CD4-positive, alpha-beta T cell treated with Interleukin-10 for 1 hour (primary cell): Measurements from ENCODE around the gene TPO.

Experiments
- DNase-seq: peaks from one replicate; pipeline ENCODE4 v3.0.0-alpha.2; 2020

TPO gene

DNA sequence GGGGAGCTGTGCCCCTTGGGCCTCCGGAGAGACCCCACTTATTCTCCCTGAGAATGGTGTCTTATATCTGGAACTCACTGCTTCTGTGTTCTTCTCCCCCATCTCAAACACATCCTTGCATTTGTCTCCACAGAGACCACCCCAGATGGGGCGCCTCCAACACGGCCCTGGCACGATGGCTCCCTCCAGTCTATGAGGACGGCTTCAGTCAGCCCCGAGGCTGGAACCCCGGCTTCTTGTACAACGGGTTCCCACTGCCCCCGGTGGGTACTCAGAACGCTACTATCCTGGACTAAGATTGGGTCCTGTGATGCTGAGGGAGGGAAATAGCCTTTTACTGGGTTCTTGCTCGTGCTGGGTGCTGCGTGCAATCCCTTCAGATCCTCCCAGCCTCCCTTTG, 40.3 kb downstream of the TPO start:
- no peak for DNase-seq

DNA sequence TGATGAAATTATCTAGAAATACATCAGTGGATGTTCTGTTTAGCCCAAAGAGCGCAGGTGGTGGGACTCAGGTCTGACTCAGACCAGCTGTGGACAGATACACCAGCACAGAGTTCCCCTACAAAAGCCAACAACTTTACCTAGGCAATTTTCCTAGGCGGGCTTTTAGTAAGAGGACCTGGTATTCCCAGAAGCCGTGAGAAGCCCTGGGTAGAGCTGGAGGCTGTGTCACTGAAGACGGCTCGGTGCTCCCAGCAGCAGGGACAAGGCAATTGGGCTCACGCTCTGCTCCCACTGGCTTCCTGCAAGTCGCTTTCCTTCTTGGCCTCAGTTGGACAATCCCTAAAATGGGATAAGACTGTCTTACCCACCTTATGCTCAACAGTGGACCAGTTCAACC, 41.1 kb downstream of the TPO start:
- DNase-seq = no peak

DNA sequence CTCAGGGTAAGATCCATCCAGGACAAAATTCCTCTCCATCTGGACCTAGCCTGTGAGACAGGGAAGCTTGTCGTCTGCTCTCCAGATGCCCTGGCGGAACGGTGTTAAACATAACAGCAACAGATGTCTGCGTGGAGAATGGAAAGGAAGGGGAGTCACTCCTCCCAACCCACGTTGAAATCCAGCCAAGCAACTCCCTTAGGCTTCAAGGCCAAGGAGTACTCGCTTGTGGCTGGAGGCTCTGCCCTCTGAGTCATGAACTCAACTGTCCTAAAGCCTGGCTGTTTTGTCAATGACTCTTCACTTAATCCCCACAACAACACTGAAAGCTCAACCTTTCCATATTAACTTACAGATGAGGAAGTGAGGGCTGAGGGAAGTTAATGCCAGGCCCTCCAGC, 42.2 kb downstream of the TPO start:
- no peak for DNase-seq

GRCh38 chr2:1458432-1458831, 45.2 kb downstream of the TPO start:
- no peak for DNase-seq

- no peak for DNase-seq
Measured at GRCh38 chr2:1459727-1460126, 46.5 kb downstream of the TPO start.

- DNase-seq = no peak
Measured at GRCh38 chr2:1460851-1461418, 47.7 kb downstream of the TPO start.

DNA sequence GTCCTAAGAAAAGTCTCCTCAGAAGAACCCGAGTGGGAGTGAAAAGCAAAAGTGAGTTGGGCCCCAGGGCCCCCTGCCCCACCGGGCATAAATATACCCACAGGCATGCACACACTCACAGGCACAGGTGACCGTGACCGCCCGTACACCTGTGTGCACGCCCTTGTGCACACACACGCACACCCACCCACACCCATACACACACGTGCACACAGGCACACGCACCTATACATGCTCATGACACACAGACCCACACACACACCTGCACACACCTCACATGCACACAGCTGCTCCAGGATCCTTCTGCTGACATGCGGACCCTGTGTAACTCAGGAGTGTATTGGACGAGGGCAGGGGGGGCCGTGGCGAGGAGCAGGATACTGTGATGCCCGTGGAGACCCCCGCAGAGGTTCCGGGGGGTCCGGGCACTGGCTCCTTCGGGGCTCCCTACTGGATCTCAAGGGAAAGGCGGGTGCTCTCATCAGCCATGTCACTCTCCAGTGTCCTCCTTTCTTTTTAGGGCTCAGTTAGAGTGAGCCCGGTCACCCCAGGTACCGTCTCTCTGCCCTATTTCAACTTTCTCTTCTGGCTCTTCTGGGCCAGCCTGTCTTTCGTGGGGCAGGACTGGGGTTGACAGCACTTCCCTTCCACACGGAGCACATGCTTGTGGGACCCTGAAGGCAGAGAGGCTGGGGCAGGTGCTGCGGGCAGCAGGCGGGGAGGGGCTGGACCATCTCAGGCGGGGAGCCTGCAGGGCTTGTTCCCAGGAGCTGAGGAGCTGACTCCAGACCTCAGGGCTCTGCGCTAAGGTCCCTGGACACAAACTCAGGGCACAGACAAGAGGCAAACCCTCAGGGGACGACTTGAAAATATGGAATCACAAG, 48.5 kb downstream of the TPO start:
- DNase-seq = no peak

DNA sequence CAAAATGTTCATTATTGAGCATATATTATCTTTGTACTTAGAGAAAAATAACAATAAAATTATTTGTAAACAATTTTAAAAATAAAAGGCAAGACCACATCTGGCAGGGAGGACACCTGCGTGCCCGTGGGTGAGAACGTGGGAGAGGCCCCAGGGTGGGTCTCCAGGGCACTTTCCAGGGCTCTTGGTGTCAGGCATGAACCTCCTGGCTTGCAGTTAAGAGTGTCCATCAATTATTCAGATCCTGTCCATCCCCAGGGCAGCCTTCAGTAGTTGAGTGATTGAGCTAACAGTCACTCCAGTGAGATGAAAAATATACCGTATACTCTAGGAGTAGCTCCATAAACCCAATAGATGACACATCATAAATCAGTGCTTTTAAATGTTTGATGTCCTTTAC, 49.7 kb downstream of the TPO start:
- DNase-seq = no peak

DNA sequence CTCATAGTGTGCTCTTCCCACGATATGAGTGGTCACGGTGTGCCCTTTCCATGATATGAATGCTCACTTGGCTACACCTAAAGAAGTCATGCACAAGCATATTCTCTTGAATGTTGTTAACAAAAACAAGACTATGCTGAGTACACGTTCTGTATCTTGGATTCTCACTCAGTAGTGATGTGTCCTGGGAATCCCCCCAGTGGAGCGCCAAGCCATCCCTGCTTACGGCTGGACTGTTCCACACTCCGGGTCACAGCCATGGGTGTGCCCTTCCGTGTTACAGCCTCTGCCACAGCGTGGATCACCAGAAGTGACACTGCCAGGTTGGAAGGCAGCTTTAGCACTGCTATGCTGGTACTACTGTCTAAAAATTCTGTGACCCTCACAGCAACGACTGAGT, 59.1 kb downstream of the TPO start:
- DNase-seq = no peak

GRCh38 chr2:1476617-1477195, 63.4 kb downstream of the TPO start:
- no peak for DNase-seq

DNA sequence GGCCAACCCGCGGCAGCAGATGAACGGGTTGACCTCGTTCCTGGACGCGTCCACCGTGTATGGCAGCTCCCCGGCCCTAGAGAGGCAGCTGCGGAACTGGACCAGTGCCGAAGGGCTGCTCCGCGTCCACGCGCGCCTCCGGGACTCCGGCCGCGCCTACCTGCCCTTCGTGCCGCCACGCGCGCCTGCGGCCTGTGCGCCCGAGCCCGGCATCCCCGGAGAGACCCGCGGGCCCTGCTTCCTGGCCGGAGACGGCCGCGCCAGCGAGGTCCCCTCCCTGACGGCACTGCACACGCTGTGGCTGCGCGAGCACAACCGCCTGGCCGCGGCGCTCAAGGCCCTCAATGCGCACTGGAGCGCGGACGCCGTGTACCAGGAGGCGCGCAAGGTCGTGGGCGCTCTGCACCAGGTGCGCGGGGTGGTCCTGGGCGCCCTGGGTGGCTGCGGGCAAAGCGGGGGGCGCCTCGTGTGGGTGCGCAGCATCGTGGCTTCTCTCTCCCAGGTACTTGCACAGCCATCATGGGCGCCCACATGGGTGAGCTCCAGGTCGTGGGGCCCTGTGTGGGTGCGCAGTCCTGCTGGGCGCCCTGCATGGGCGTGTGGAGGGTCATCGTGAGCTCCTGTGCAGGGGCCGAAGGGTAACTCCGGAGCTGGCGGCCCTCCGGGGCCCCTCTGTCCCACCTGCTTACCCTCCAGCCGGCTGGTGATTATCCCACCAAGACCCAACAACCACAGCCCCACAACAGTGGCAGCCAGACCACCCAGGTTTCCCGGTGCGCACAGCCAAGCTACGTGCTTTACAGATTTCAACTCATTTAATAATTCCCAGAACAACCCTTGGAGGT, 64.2 kb downstream of the TPO start:
- no peak for DNase-seq

- DNase-seq = no peak
Measured at GRCh38 chr2:1478311-1479305, 65.3 kb downstream of the TPO start.

GRCh38 chr2:1479346-1479745, 66.1 kb downstream of the TPO start:
- no peak for DNase-seq

DNA sequence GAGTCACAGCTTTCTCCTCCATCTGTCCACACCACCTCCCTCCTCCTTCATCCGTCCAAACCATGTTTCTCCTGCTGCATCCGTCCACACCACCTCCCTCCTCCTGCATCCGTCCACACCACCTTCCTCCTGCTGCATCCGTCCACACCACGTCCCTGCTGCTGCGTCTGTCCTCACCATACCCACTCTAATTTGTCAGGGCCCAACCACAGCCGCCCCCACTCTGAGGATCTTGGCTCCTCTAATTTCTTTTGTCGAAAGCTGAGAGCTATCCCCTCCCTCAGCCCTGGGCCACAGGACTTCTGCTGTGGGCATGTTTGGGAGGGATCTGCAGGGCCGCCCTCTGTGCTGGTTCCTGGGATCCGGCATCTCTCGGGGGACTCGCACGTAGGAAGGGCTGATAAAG, 67.4 kb downstream of the TPO start:
- DNase-seq = no peak

- DNase-seq = no peak
Measured at GRCh38 chr2:1481406-1482252, 68.4 kb downstream of the TPO start.

DNA sequence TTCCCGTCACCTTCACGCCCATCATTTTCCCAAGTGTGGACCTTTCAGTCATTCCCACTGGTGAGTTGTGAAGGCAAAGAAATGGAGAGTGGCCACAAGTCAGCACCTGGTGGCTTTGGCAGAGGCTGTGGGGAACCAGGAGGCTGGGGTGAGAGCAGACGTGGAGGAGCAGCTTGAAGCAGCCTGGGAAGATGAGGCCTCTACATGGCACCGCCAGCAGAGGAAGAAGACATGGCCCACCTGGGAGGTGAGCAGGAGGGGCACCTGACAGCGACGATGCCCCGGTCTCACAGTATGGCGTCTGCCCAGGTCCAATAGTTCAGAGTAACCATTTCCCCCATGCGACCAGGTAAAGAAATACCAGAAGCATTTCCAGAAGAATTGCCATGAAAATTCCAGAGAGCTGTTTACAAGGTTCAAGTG, 69.0 kb downstream of the TPO start:
- no peak for DNase-seq

- no peak for DNase-seq
Measured at GRCh38 chr2:1482981-1483380, 69.7 kb downstream of the TPO start.

- no peak for DNase-seq
Measured at GRCh38 chr2:1483551-1483950, 70.3 kb downstream of the TPO start.

DNA sequence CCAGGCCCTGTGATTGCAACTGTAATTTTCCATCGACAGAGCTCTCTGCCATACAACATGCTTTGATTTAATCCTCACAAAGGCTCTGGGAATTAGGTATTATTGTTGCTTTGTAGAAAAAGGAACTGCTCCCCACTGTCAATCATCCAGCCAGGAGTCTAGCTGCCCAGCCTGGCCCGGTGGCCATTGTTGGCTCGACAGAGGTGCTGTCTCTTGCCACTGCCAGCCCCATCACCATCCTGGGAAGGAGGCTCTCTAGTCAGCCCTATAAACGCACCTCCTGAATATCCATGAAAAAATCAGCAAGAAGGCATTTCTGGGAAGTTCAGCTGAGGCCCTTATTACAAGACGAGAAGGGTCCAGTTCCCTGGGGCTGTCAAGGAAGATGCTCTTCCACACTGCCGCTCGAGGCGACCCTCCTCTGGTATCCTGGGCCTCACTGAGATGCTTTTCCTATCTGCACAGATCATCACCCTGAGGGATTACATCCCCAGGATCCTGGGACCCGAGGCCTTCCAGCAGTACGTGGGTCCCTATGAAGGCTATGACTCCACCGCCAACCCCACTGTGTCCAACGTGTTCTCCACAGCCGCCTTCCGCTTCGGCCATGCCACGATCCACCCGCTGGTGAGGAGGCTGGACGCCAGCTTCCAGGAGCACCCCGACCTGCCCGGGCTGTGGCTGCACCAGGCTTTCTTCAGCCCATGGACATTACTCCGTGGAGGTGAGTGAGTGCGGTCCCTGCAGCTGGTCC, 71.0 kb downstream of the TPO start:
- DNase-seq = no peak

DNA sequence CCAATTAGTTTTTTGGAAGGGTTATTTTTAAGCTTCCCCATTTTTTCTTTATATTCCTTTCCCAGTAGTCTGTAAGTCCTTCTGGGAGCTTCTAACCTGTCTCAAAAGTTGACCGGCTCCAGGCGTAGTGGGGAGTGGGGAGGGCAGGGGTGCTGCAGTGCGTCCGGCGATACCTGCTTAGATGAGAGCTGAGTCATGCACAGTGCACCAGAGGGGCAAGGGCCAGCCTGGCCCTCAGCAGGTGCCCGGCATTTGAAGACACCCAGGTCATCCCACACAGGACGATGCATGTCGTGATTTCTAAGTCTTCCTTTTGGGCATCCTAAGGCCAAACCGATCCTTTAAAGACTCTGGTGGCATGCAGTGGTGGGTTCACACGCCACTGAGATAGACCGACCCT, 73.4 kb downstream of the TPO start:
- DNase-seq = no peak
